GM18858 (cell line): ENCODE data around the gene TIMM21.

Source experiments
- ATAC-seq: cut with Tn5 transposase; IDR thresholded peaks from one replicate; pipeline ENCODE4 v1.9.1; 2021; ENCODE audit not compliant: unreplicated experiment

TIMM21 gene, protein sequence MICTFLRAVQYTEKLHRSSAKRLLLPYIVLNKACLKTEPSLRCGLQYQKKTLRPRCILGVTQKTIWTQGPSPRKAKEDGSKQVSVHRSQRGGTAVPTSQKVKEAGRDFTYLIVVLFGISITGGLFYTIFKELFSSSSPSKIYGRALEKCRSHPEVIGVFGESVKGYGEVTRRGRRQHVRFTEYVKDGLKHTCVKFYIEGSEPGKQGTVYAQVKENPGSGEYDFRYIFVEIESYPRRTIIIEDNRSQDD

DNA sequence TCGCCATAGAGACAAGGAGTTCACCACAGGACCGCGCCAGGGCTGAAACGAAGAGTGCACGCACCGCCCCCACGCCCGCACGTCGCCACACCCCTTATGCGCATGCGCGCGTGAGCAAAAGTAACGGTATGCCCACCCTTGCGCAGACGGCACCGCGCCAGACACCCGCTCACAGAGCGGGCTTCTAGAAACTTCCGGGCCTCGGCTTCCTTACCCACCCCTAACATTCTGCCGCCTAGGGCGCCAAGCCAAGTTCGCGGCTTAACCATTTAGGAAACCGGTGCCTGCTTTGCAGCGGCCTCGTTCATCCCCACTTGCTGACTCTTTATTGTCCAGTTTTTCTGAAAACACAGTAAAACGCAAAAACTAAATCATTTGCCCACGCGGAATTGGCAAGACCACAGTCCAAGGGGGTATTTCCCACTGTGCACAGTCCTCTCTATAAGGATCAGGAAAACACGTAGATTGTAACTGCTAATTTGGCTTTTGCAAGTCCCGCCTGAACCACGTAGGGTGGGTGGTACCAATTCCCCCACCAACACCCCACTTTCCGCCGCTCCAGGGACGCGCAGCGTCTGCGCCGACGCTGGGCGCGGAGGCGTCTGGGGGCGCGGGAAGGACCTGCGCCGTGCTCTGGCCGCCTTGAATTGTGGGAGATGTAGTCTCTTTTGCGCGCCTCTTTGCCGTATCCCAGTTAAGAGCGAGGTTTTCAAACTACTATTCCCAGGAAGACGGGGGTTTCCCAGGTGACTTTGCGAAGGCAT lies at the start of gene TIMM21, which contains the start of gene FBXO15:
Gene TIMM21 (plus strand): TSS at position 745 of the 764 bp plus-strand sequence. CDS start 286 bp downstream, outside the sequence.
Gene FBXO15 (minus strand): TSS at position 56 of the 764 bp plus-strand sequence. CDS start 49 bp downstream, at position 7.
- ATAC-seq = peak; percentile 86

DNA sequence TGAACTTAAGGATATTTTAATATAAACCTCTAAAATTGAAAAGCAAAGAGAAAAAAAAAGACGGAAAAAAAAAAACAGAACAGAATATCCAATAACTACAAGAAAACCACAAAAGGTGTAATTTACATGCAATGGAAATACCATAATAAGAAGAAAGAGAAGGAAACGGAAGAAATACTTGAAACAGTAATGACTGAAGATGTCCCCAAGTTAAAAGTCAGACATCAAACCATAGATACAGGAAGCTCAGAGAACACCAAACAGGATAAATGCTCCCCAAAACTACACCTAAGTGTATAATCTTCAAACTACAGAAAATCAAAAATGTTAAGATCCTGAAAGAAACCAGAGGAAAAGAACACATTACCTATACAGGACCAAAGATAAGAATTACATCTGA lies 39.9 kb upstream of the TIMM21 start:
- no peak for ATAC-seq

DNA sequence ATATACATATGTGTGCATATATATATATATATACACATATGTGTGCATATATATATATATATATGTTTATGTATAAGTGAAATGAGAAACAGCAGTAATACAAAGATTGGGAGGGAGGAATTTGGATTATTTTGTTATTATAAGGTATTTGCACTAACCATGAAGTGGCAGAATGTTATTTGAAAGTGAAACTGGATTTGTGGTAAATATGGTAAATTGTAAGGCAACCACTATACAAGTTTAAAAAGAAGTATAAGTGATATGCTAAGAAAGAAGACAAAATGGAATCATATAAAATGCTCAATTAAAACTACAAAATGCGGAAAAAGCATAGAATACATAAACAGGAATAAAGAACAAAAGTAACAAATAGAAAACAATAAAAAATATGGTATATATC lies 38.2 kb upstream of the TIMM21 start:
- peak; percentile 47 for ATAC-seq

DNA sequence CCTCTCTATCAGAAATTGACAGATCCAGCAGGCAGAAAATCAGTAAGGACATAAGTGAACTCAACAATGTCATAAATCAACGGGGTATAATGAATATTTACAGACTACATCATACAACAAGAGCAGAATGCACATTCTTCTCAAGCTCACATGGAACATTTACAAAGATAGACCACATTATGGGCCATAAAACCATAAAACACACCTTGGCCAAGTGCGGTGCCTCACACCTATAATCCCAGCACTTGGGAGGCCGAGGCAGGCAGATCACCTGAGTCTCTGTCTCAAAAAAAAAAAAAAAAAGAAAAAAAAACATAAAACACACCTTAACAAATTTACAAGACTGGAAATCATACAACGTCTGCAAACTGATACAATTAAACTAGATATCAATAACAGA lies 37.3 kb upstream of the TIMM21 start:
- no peak for ATAC-seq

DNA sequence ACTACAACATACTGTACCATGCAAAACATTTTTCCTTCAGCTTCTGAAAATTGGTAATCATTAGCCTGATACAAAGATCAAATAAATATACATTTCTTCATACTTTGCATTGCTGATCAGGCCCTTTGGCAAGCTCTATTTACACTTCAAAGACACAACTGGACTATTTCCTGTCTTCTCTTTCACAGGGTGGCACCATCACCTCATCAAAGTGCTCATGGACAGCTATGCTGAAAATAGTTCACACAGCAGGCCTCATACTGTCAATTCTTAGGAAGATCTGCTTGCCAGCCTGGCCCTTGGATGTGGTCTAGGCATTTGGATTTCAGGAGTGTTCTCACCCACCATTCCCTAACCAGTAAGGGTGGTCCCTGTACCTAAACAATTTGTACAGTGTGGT lies 34.6 kb upstream of the TIMM21 start:
- ATAC-seq = no peak

DNA sequence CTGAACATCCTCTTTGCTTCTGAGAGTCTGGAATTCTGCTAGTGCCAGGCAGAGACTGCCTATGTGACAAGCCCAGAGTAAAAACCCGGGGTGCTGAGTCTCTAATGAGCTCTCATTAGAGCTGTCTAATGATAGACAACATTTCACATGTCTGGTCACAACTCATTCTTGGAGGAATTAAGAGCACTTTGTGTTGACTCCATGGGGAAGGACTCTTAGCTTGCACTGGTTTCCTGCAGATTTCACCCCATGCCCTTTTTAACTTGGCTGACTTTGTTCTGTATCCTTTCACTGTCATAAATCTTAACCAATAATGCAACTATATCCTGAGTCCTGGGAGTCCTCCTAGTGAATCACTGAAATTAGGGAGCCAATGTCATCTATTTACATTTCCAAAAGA lies 34.2 kb upstream of the TIMM21 start:
- no peak for ATAC-seq

DNA sequence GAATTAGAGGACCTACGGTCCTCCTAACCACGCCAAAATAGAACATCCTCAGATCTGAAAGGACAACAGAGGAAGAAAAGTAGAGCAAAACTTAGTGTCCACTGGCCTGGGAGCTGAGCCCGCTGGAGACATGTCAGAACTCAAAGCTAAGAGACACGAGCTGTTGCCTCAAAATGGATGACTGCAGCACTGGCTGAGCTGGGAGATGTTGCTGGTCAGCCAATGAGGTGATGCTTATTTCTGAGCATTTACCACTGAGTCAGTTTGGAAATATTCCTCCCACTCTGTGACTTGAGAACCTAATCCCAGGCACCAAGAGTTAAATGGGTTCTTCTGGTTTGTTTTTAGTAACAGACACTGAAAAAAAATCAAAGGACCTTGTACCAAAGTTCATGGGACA lies 33.3 kb upstream of the TIMM21 start:
- no peak for ATAC-seq

DNA sequence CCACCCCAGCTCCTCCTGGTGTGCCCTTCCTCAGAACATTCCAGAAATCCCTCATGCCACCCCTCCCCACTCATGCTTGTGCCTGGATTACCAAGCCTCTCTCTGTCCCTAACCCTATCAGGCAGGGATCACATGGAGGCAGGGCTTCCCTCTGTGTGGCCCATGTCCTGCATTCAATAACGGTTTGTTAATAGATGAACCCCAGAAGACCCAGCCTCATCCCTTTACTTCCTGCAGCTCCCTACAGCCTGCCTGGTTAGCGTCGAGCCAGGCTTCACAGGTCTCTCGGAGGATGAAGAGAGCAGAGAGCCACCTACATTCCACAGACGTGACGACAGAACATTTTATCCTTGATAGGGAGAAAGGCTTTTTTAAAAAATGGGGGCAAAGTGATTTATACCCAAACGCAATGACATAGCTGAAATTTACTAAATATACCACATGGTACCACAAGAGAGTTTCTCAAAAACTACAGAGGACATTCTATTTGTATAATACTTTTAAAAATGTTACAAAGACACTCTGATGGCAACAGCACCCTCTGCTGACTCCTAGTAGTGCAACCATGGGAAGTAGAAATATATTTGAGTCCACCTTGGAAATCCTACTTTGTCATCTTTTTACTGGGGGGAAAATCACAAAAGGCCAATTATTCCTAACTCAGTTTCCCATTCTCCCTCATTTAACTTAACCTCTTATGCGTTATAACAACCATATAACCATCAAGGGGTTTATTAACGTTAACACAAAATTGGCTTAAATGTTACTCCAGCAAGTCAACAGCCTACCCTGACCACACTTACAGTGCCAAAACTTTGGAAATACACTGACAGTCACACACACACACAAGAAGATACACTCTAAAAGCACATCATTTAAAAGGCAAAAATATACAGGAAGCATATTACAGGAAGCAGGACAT lies 31.4 kb upstream of the TIMM21 start:
- no peak for ATAC-seq

DNA sequence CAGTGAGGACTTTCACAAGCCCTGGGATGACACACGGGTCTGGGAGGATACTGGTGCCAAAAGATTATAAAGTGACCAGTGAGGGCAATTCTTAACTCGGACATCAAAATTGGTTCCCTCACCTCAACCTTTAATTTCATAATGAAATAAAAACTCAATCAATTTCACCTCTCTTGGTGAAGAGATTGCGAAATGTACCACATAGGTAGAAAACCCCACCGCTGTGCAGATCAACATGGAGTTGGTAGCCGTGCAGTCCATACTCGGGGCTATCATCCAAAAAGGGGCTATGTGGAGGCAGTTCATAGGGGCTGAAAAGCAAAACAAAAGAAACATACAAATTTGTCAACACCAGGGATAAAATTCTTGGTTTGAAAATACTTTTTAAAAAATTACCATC lies 25.1 kb upstream of the TIMM21 start:
- ATAC-seq = no peak

DNA sequence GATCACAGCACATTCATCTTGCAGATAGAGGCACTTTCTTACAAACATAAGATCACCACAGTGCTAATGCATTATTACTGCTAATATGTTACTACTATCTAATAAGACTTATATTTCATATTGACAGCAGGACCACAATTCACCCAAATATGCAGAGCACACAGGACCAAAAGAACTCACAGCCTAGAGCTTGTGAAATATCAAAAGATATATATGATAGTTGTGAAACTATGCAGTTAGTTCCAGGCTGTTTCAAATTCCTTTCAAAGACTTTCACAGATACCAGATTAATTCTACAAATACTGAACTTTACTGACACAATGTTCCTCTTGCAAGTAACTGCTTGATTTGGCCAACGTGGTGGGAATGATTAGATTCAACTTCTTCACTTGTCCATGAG lies 23.7 kb upstream of the TIMM21 start:
- no peak for ATAC-seq

DNA sequence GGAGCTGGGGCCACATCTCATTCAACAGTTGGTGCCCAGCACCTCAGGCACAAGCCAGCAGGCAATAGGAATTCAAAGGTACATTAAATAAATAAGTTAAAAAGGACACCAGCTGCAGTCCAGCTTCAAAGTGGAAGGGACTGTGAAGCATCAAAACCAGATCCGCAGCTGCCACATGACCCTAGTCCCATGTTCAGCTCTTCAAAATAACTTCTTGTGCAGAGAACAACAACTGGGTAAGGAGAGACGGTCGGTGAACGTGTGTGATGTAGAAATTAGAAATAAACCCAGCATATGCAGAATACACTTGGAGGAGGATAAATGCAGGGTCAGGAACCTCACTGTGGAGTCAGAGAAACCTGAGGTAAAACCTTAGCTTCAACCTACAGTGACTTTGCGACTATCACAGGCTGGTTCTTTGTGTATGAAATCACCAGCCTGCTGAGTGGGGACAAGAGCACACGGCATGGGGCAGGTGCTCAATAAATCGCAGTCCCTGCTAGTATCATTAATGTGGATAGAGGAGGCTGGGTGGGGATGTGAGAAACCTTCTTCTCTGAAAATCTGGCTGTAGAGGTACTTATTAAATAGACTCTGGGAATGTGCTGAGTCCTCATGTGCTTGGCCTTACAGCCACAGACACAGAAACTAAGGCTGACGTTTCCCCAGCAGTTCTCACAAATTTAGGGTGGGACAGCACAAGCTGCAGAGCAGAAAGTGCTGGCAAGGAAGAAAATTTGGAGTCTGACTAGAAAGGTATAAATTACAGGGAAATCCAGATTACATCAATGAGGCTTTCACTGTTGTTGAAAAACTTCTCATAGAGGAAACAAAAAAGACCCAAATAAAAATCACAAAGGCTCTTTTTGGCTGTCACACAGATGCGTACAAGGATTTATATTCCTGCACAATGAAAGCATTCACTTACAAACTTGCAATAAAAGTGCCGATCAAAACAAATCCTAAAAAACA lies 21.4 kb upstream of the TIMM21 start:
- ATAC-seq = no peak

DNA sequence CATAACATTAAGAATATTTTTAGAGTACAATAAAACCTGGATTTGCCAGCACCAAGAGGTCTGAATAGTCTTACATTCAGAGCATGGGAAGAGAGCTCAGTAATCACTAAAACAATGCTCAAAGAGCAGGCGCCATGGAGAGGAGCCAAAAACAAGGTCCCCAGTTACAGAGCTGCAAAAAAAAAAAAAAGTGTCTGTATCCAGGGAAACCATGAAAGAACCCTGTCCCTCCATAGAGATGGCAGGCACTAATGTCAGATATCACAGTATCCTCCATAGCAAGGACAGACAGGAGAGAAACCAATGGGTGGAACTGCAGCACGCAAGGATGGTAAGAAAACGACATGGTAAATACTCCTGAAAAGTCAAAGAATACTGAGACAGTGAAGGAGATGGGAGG lies 20.2 kb upstream of the TIMM21 start:
- ATAC-seq = no peak

DNA sequence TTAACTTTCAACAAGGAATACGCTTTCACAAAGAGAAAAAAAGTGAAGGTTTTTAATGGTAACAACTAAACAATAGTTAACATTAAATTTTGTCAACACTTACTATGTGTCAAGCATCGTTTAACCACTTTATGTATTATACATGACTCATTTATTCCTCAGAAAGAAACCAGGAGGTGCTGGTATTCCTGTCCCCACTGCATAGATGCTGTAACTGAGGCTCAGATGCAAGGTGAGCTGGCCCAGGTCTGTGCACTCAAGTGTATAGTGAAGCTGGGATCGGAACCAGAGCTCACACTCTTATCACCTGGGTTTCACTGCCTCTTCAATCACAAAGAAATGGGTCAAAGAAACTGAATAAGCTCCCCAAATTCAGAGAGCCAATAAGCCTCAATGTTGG lies 17.2 kb upstream of the TIMM21 start:
- no peak for ATAC-seq

DNA sequence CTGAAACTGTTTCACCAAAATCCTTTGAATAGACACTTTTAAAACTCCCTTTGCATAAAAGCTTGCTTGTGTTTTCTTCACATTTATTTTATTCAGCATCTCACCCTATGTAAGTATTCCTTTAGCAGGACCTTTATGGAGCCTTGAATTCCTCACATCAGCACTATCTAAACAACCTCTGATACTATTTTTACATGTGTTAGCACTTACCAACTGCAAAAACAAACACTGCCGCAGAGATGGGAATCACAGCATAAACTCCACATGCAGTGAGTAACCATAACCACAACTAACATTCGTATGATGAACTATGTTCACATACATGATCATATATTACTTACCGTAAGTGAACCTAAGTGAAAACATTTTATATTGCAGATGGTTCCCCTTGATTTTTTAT lies 16.1 kb upstream of the TIMM21 start:
- no peak for ATAC-seq

DNA sequence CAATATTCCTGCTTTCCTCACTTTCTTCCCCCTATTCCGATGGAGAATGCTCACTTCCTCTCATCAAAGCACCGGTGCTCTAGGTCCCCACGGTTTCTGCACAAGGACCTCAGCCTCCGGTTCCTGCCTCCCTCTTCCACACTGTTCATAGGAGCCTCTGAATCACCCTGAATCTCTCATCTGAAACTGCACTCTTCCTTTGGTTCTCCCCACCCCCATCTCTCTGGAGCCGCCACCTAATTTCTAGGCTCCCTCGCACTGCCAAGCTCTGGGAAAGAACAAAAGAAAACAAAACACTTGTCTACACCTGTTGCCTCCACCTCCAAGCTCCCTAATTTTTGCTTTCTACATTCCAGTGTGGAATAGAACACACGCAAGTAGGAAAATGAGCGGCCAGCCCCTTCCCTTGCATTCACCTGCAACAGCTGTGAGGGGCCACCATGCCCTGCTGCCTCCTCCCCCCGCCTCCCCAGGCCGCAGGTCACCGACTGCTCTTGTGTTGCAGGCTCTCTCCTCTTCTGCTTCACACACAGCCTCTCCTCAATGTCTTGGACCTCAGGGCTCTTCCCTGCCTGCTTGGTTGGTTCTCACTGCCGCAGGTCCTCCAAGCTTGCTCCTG lies 10.3 kb upstream of the TIMM21 start:
- no peak for ATAC-seq

DNA sequence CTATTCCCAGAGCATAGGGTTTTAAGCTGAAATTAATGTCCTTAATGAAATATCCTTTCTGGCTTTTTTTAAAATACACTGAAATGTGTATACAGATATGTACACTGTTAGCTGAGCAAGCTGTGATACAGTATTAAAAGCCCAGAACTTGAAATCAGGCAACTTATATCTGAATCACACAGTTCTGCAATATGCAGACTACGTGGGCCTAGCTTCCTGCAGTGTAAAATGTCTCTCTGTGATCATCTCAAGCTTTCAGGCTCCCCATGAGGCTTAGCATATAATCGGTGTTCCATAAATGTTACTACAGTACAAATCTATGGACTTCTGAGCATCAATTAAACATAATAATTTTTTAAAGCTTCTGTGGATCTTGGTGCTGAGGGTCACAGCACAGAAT lies 8.9 kb upstream of the TIMM21 start:
- ATAC-seq = no peak

DNA sequence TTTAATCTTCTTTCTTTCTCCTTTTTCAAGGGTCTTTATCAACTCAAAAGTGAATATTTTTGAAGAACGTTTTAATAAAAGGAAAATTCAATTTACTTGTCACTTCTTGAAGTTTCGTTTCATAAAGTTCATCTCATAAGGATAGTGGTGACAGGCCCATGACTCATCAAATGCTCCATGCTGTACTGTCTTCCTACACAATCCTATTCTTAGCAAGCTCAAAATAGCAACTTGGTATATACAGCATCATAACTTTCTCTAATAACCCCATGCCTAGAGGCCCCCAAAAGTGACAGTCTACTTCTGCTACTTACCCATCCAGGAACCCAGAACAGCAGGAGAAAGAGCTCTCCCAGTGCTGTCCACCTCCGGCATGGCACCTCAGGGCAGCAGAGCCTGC lies 8.4 kb upstream of the TIMM21 start:
- ATAC-seq = peak; percentile 50

DNA sequence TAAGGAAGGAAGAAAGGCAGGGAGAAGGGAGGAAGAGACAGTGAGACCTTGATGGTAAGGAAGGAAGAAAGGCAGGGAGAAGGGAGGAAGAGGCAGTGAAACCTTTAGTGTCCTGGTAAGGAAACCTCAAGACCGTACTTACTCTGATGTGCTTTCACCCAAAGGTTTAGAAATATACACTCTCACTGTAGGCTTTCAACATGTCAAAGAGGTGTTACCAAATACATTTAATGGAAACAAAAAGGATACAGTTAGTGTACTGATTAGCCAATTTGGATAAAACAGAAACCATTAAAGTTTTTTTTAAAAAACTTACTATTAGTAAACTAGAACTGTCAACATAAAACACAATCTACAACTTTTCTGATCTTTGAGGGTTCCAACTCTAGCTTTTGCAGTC lies 7.7 kb upstream of the TIMM21 start:
- no peak for ATAC-seq

DNA sequence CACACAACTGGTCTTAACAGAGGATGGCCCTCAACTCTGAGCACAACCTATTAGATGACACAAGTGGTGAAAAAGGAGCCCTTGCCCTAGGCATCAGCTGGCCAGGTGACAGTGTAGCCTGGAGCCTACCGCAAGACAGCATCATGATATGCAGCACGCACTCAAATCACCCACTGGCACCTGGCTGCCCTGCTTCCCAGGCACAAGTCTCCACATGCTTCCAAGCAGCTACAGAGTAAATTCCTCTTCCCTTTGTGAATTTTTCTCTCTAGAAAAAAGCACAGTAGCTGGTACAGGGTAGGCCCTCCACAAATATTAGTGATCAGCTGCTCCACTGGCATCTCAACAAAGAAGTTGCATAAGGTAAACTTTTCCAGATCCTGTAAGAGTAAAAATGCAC lies 6.7 kb upstream of the TIMM21 start:
- ATAC-seq = no peak

DNA sequence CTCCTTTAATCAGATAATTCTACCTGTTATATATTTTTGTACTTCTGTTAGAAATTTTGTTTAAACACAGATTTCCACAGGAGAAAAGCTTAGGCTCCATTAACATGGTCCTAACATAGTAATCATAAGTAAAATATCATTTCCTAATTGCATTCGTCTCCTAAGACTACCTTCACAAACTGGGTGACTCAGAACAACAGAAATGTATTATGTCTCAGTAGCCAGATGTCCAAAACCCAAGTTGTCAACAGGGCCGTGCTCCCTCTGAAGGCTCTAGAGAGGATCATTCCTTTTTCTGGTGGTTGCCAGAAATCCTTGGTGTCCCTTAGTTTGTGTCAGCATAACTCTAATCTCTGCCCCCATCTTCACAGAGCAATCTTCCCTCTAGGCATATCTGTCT lies 6.1 kb upstream of the TIMM21 start:
- ATAC-seq = no peak
